GM10248 (cell line): ENCODE results near the gene SLC22A14.
A peak's percentile ranks its signal among the peaks of the same experiment; 100 is the strongest.
"Not testable (repeated sequence)": the region's sequence is repeated elsewhere in the genome, so short reads cannot be mapped to it uniquely, and the experiment has no call there.

ENCODE experiments used
- CTCF ChIA-PET: fragments of 300-600 bp; sonication (Branson Sonifier 250); formaldehyde crosslinking; extraction: SDS; loops from one replicate; lab custom pipeline; 2021; ENCODE audit warnings: antibody characterized with exemption; lab: Yijun Ruan, JAX
- POLR2A ChIA-PET: fragments of 350-650 bp; sonication (Branson Sonifier 250); formaldehyde crosslinking; extraction: SDS; loops from one replicate; lab custom pipeline; 2020; ENCODE audit warnings: antibody characterized with exemption; lab: Yijun Ruan, JAX
- DNase-seq: peaks from one replicate; pipeline ENCODE4 v3.0.0; 2012; ENCODE audit errors: extremely low spot score
- TF ChIP-seq, protein P1 (sequence below): IDR thresholded peaks from 2 replicates; pipeline ENCODE4 v1.5.1; 2012; ENCODE audit warnings: mild to moderate bottlenecking, low read depth; ENCODE audit errors: extremely low read depth, missing control alignments, control extremely low read depth

Gene SLC22A14, protein sequence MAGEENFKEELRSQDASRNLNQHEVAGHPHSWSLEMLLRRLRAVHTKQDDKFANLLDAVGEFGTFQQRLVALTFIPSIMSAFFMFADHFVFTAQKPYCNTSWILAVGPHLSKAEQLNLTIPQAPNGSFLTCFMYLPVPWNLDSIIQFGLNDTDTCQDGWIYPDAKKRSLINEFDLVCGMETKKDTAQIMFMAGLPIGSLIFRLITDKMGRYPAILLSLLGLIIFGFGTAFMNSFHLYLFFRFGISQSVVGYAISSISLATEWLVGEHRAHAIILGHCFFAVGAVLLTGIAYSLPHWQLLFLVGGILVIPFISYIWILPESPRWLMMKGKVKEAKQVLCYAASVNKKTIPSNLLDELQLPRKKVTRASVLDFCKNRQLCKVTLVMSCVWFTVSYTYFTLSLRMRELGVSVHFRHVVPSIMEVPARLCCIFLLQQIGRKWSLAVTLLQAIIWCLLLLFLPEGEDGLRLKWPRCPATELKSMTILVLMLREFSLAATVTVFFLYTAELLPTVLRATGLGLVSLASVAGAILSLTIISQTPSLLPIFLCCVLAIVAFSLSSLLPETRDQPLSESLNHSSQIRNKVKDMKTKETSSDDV

DNA sequence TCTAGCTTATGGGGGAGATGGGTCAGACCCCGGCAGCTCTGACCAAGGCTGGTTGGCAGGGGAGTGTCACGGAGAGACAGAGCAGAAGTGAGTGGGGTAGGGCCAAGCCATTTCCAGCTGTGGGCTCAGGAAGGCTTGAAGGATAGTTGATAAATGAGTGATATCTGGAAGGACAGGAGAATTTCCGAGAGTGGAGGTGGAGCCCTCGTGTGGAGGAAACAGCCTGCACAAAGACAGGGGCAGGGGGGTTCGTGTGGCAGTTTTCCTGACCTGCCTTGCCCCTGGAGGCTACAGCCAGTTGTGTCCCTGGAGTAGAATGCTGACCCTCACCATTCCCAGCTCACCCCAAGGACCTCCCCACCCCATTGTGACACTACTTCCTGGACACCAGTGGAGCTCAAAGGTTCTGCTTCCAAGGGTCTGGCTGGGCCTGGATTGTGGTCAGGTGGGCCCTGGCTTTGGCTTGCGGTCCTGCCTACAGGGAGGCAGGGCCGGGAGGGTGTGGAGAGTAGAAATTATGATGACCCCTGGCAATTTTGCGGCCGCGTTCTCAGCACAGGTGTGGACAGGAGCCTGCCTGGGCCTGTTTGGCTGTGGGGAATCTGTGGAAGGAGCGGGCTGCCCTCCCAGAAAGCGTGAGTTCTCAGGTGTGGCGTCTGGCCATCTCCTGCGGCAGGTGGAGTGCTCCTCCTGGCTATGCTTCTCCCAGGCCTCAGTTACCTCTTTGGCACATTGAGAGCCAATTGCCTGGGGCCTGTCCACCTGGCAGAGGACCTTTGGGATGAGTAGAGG lies at the start of gene SLC22A14:
Gene SLC22A14 (plus strand): TSS at position 400 of the 792 bp plus-strand sequence. CDS start 23,733 bp downstream, outside the sequence.
- TF ChIP-seq, protein P1, sequence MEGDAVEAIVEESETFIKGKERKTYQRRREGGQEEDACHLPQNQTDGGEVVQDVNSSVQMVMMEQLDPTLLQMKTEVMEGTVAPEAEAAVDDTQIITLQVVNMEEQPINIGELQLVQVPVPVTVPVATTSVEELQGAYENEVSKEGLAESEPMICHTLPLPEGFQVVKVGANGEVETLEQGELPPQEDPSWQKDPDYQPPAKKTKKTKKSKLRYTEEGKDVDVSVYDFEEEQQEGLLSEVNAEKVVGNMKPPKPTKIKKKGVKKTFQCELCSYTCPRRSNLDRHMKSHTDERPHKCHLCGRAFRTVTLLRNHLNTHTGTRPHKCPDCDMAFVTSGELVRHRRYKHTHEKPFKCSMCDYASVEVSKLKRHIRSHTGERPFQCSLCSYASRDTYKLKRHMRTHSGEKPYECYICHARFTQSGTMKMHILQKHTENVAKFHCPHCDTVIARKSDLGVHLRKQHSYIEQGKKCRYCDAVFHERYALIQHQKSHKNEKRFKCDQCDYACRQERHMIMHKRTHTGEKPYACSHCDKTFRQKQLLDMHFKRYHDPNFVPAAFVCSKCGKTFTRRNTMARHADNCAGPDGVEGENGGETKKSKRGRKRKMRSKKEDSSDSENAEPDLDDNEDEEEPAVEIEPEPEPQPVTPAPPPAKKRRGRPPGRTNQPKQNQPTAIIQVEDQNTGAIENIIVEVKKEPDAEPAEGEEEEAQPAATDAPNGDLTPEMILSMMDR: peak; percentile 10
- no peak for DNase-seq
- ChIA-PET POLR2A (no interaction called here), CTCF (interaction anchor here (1.0 to 3.2 kb wide), 7 partner anchors 15 to 239 kb away, joined by 3 to 17 read pairs (median 4); no protein-coding TSS in a partner anchor)

DNA sequence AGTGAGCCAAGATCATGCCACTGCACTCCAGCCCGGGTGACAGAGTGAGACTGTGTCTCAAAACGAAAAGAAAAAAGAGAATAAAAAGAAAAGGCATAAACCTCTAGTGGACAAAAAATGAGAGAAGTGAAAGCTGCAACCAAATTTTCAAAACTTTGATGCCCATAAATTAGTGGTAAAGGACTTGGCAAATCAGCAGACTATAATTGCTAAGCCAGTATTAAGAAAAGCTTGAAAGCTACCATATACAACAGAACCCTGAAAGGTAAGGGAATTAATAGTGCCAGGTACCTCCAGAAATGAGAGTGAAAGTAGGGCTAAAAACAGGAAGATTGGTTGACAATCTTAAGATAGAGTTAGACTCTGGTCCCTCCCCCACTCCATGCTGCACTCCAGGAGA lies 49.4 kb upstream of the SLC22A14 start:
- TF ChIP-seq, protein P1: no peak
- no peak for DNase-seq
- ChIA-PET POLR2A (no interaction called here), CTCF (interaction anchor here (1.7 to 2.4 kb wide), 3 partner anchors 14 to 68 kb away, joined by 5 to 8 read pairs (median 7); partner anchors contain the start of gene OXSR1)

DNA sequence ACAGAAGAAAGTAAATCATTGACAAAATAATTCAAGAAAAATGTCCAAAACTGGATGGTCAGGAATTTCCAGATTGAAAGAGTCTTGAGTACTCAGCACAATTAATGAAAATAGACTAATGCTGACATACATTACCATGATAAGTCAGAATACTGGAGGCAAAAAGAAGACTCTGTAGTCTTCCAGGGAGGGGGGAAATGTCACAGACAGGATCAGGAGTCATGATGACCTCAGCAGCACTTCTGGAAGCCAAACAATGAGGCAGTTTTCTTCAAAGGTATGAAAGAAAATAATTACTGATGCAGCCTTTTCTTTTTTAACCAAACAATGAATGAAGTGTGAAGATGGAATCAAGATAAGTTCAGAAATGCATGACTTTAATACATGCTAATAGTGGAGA lies 46.6 kb upstream of the SLC22A14 start:
- POLR2A ChIA-PET: no interaction called here
- no peak for DNase-seq
- CTCF ChIA-PET: interaction anchor here (1.3 to 1.9 kb wide), 2 partner anchors 14 to 70 kb away, joined by 4 read pairs; partner anchors contain the start of gene OXSR1
- TF ChIP-seq, protein P1: no peak

DNA sequence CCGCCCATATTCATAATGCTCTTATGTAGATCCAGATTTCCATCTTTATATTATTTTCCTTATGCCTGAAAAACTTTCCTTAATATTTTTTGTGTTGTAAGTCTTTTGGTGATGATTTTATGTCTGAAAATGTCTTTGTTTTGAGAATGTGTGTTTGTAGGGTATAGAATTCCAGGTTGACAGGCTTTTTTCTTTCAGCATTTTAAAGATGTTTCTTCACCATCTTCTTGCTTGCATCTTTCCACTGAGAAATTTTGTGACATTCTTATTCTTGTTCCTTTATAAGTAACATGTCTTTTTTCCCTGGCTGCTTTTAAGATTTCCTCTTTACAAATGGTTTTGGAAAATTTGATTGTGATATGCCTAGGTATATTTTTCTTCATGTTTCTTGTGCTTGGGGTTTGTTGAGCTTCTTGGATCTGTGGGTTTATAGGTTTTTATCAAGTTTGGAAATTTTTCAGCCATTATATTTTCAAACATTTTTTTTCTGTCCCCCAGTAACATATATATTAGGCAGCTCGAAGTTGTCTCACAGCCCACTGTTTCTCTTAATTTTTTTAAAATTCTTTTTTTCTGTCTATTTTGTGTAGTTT lies 43.6 kb upstream of the SLC22A14 start:
- no peak for DNase-seq
- POLR2A ChIA-PET: no interaction called here
- CTCF ChIA-PET: interaction anchor here (0.9 to 1.8 kb wide), 4 partner anchors 9 to 242 kb away, joined by 3 to 5 read pairs (median 4); no protein-coding TSS in a partner anchor
- TF ChIP-seq, protein P1: no peak

DNA sequence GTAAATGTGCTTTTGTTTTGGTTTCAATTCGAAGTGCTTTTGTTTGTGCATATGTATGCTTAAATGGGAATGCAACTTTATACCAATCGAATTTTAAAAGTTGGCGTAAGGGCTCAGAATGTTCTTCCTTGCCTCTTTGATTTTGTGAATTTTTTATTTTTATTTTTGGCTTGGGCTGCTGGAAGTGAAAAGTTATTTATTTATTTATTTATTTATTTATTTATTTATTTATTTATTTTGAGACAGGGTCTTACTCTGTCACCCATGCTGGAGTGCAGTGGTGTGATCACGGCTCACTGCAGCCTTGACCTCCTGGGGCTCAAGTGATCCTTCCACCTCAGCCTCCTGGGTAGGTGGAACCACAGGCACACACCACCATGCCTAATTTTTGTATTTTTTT lies 39.3 kb upstream of the SLC22A14 start:
- POLR2A ChIA-PET, DNase-seq: not testable (repeated sequence)
- CTCF ChIA-PET: interaction anchor here (1.1 kb wide), 1 partner anchor 9 kb away, joined by 4 read pairs; no protein-coding TSS in a partner anchor

DNA sequence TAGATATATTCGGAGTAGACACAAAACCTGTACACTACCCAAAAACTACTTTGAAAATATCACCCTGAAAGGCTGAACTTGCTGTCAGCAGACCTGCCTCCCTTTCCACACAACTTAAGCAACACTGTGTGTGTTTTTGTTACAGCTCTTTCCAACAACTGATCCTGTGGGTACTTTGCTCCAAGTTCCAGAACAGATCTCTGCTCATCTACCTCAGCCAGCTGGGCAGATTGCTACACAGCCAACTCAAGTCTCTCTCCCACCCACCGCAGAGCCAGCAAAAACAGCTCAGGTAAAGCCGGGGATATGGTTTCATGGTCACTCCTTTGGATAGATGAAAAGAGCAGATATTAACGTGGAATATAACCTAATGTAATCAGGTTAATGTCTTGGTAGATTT lies 36.2 kb upstream of the SLC22A14 start:
- ChIA-PET POLR2A (no interaction called here), CTCF (interaction anchor here (1.1 to 2.2 kb wide), 3 partner anchors 13 to 249 kb away, joined by 3 to 8 read pairs (median 3); no protein-coding TSS in a partner anchor)
- TF ChIP-seq, protein P1: no peak
- no peak for DNase-seq
